Testis (tissue), 2 donors: ENCODE results near the gene EDN2.

Experiments used
- CTCF ChIP-seq, 3 experiments: fragments of 450-650 bp in 2 of 3; fragments of 200-600 bp in 1 of 3; sonication (generic) in 1 of 3; IDR thresholded peaks; one replicate each; pipeline ENCODE4 v1.5.1; 2016 to 2019; ENCODE audit warnings: antibody characterized with exemption in 3 of 3, mild to moderate bottlenecking in 2 of 3, moderate library complexity in 1 of 3
- POLR2A ChIP-seq: fragments of 450-650 bp; IDR thresholded peaks from one replicate; pipeline ENCODE4 v1.6.1; 2017; ENCODE audit warnings: antibody characterized with exemption, mild to moderate bottlenecking, moderate library complexity

DNA sequence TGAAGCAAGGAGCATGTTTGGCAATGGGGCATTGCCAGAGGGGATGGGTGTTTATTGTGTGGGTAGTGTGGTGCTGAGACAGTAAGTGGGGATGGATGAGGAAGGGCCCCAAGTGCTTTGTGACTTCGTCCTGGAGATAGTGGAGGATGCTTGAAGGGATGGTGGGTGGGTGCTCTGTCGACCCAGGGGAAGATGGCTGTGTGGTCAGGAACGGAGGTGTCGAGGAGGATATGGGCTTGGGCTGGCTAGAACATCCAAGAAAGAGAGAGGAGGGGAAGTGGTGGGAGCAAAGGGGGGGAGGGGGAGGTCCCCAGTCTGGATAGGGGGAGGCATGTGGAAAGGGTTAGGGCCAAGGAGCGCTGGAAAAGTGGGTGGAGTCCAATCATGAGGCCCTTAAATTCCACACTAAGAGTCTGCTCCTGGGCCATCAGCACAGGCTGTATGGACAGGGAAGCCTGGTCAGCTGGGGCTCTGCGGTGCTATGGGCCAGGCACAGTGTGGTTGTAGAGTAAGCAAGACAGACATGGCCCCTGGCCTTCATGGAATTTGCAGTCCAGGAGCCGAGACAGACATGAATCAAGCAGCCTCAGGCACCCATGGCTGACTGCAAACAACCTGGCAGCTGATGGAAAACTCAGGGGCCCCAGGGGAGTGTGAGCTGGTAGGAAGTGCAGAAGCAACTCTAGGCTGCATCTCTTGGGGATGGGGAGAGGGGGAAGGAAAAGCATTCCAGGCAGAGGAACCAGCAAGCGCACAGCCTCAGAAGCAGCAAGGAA lies 36.3 kb downstream of the EDN2 start:
- TF ChIP-seq CTCF (IDR thresholded peaks at IDR 0.05) (no peak), POLR2A (no peak)
